K562 (cell line): ENCODE results near the gene GRM3. TPM values are rescaled to one million over a fixed set of nuclear protein-coding genes. Genes with fewer than 3 reads are reported as not detected.

Source experiments
- ATAC-seq: fragments of 200-7000 bp; cut with Tn5 transposase; 3 replicates; pipeline ENCODE4 v1.9.1; 2020; ENCODE audit warnings: moderate library complexity
- BruUV-seq: library from RNA; stranded (reverse); fragments of 400-500 nt; replicated peaks from 2 replicates; lab custom pipeline; 2021; lab: Mats Ljungman, UMichigan
- CTCF ChIA-PET: fragments of 300-600 bp; formaldehyde crosslinking; extraction: SDS; loops from one replicate; lab custom pipeline; 2021; ENCODE audit warnings: low intra/inter-chr PET ratio; lab: Yijun Ruan, JAX
- POLR2A ChIA-PET: fragments of 300-600, 350-650 bp; sonication (Branson Sonifier 250); formaldehyde crosslinking; extraction: SDS; loops from one replicate; lab custom pipeline; 2021; ENCODE audit warnings: antibody characterized with exemption, inconsistent platforms; lab: Yijun Ruan, JAX
- DNase-seq, 4 experiments: peaks; one replicate each; pipeline versions ENCODE4 v3.0.0 to v3.0.0-alpha.2; 2011 to 2018; ENCODE audit warnings: low spot score in 3 of 4, mixed read lengths in 3 of 4; ENCODE audit errors: extremely low read depth in 1 of 4
- FAIRE-seq: peaks from 2 replicates; lab custom pipeline; 2011; peaks lifted over from hg19 to GRCh38; lab: Jason Lieb, UNC
- H2AFZ ChIP-seq: 2 replicates; pipeline ENCODE4 v1.6.0; 2011; ENCODE audit warnings: low read depth, low read length, control low read depth, inconsistent platforms
- H3K27ac ChIP-seq: fragments of 200-600 bp; 3 replicates; pipeline ENCODE4 v1.8.0; 2011; ENCODE audit warnings: low read depth, mild to moderate bottlenecking, control low read depth, inconsistent platforms, low read length, moderate library complexity, mixed read lengths; ENCODE audit errors: extremely low read depth
- H3K27me3 ChIP-seq, 2 experiments: fragments of 300-600 bp in 1 of 2; 2 replicates in 1 of 2; 3 replicates in 1 of 2; pipeline versions ENCODE4 v1.6.0 to v1.8.0; 2011; ENCODE audit warnings: inconsistent platforms in 2 of 2, low read length in 2 of 2, mild to moderate bottlenecking in 1 of 2, mixed read lengths in 1 of 2, moderate library complexity in 1 of 2; ENCODE audit not compliant: control insufficient read depth in 2 of 2, insufficient read depth in 2 of 2
- H3K36me3 ChIP-seq: fragments of 300-600 bp; 3 replicates; pipeline ENCODE4 v1.8.0; 2011; ENCODE audit warnings: mild to moderate bottlenecking, low read length, inconsistent platforms; ENCODE audit not compliant: control insufficient read depth, insufficient read depth
- H3K4me1 ChIP-seq, 2 experiments: fragments of 200-600 bp in 1 of 2; replicated peaks in 1 of 2; 2 replicates in 1 of 2; 3 replicates in 1 of 2; pipeline versions ENCODE4 v1.5.1 to v1.8.0; 2011; ENCODE audit warnings: inconsistent platforms in 2 of 2, low read length in 2 of 2, mild to moderate bottlenecking in 1 of 2, mixed read lengths in 1 of 2, moderate library complexity in 1 of 2; ENCODE audit not compliant: control insufficient read depth in 2 of 2, insufficient read depth in 2 of 2
- H3K4me2 ChIP-seq: 2 replicates; pipeline ENCODE4 v1.6.1; 2011; ENCODE audit warnings: low read length, control low read depth, inconsistent platforms, mixed read lengths; ENCODE audit not compliant: insufficient read depth
- H3K4me3 ChIP-seq: fragments of 200-600 bp; sonication (generic), shearing (Covaris generic); 2 replicates; pipeline ENCODE4 v1.5.1; 2016; ENCODE audit warnings: control low read depth, inconsistent platforms
- H3K79me2 ChIP-seq: fragments of 200-600 bp; 3 replicates; pipeline ENCODE4 v1.8.0; 2011; ENCODE audit warnings: low read length, inconsistent platforms; ENCODE audit not compliant: control insufficient read depth, insufficient read depth
- H3K9ac ChIP-seq, 2 experiments: 2 replicates each; pipeline versions ENCODE4 v1.6.0 to v1.6.1; 2011; ENCODE audit warnings: low read depth in 2 of 2, low read length in 2 of 2, control low read depth in 1 of 2, inconsistent platforms in 1 of 2, mild to moderate bottlenecking in 1 of 2, mixed read lengths in 1 of 2; ENCODE audit not compliant: insufficient read depth in 1 of 2
- H3K9me1 ChIP-seq: one replicate; pipeline ENCODE4 v1.6.0; 2011; ENCODE audit warnings: inconsistent platforms, mild to moderate bottlenecking, low read length, moderate library complexity; ENCODE audit not compliant: control insufficient read depth, insufficient read depth
- H3K9me3 ChIP-seq: replicated peaks from 2 replicates; pipeline ENCODE4 v1.5.1; 2011; ENCODE audit warnings: low read depth, low read length, inconsistent platforms; ENCODE audit not compliant: control insufficient read depth, insufficient read depth
- H4K20me1 ChIP-seq: replicated peaks from 2 replicates; pipeline ENCODE4 v1.6.1; 2011; ENCODE audit warnings: low read length, inconsistent platforms, mixed read lengths; ENCODE audit not compliant: control insufficient read depth, insufficient read depth
- CTCF ChIP-seq, 3 experiments: IDR thresholded peaks in 2 of 3; conservative IDR thresholded peaks in 1 of 3; 2 replicates each; pipeline ENCODE4 v1.5.1; 2011 to 2012; ENCODE audit warnings: low read length in 3 of 3, mild to moderate bottlenecking in 3 of 3, control low read depth in 2 of 3, improper control_type of control experiment in 1 of 3, inconsistent platforms in 1 of 3, low read depth in 1 of 3, mixed read lengths in 1 of 3, moderate library complexity in 1 of 3; ENCODE audit not compliant: insufficient read depth in 2 of 3
- RAD21 ChIP-seq, 2 experiments: fragments of 250-450 bp in 1 of 2; fragments of 450-650 bp in 1 of 2; sonication (Bioruptor Pico) in 1 of 2; formaldehyde crosslinking in 1 of 2; IDR thresholded peaks in 1 of 2; conservative IDR thresholded peaks in 1 of 2; 2 replicates each; pipeline versions ENCODE4 v1.4.0 to v1.8.0; 2020 to 2022; ENCODE audit warnings: mild to moderate bottlenecking in 2 of 2, moderate library complexity in 1 of 2
- RBM15 ChIP-seq: fragments of 200-400 bp; formaldehyde crosslinking; IDR thresholded peaks from 2 replicates; pipeline ENCODE4 v1.6.1; 2018; ENCODE audit warnings: mild to moderate bottlenecking, low read length, moderate library complexity; ENCODE audit not compliant: insufficient read depth
- SRSF1 ChIP-seq: fragments of 200-400 bp; formaldehyde crosslinking; IDR thresholded peaks from 2 replicates; pipeline ENCODE4 v1.6.1; 2017; ENCODE audit warnings: mild to moderate bottlenecking, low read depth, low read length, moderate library complexity
- ZBTB17 ChIP-seq: fragments of 450-650 bp; formaldehyde crosslinking; IDR thresholded peaks from 2 replicates; pipeline ENCODE4 v1.4.0; 2020; ENCODE audit warnings: mild to moderate bottlenecking
- ZNF449 ChIP-seq: fragments of 250-450 bp; sonication (Bioruptor Pico); IDR thresholded peaks from 2 replicates; pipeline ENCODE4 v1.8.0; 2022; ENCODE audit warnings: moderate library complexity, mild to moderate bottlenecking, inconsistent platforms
- WGBS: fragments of 100-300 bp; shearing (Covaris generic); methylation state at CpG from one replicate; pipeline ENCODE4 v1.1.6; 2016; ENCODE audit warnings: low coverage, mixed read lengths; ENCODE audit not compliant: insufficient coverage; ENCODE audit errors: missing lambda C conversion rate; 5-methylcytosine and 5-hydroxymethylcytosine counted together
- in situ Hi-C: fragments of 300-500 bp; cut with MboI; formaldehyde crosslinking; loops from 4 replicates; pipeline ENCODE4 v1.15.0; 2018; ENCODE audit warnings: inconsistent platforms, mixed read lengths
- intact Hi-C: fragments of 100-400 bp; cut with micrococcal nuclease; formaldehyde crosslinking; loops from 2 replicates; pipeline ENCODE4 v1.14.2; 2022
- polyA plus RNA-seq, 8 experiments: library from polyadenylated mRNA; depleted of rRNA in 4 of 8; stranded (reverse) in 5 of 8; unstranded in 3 of 8; fragments of >200 nt; fragmentation: Nextera tagmentation in 2 of 8; fragmentation: Illumina TruSeq in 1 of 8; extraction: Ambion mirVana in 2 of 8; extraction: Trizol in 1 of 8; gene quantifications; 2 replicates each; pipeline versions ENCODE4 v1.2.1 to v1.2.3, GENCODE V29; 2011 to 2014; ENCODE audit warnings: inconsistent platforms in 1 of 8, missing spikeins in 1 of 8
- total RNA-seq, 7 experiments: library from RNA; depleted of rRNA in 6 of 7; stranded (reverse); fragments of >200 nt in 6 of 7; fragmentation: Illumina TruSeq in 2 of 7; extraction: Trizol in 2 of 7; gene quantifications; 2 replicates each; pipeline versions ENCODE4 v1.2.1 to v1.2.3, GENCODE V29; 2011 to 2021; ENCODE audit warnings: low replicate concordance in 1 of 7
- TF ChIP-seq, protein P1 (sequence below), 2 experiments: fragments of 250-450 bp in 1 of 2; fragments of 450-650 bp in 1 of 2; sonication (Bioruptor Pico) in 1 of 2; IDR thresholded peaks; 2 replicates each; pipeline versions ENCODE4 v1.6.1 to v1.8.0; 2016 to 2021; ENCODE audit warnings: mild to moderate bottlenecking in 2 of 2, moderate library complexity in 2 of 2, missing compliant biosample characterization in 1 of 2, missing genetic modification characterization in 1 of 2

Gene GRM3
- total and polyA plus RNA-seq, 9 of the 15 experiments (the other 6 are each of a cell fraction or from before 2014, with no cell fraction given) = 0.03 to 0.08 (median 0.03) TPM; not detected in 6

DNA sequence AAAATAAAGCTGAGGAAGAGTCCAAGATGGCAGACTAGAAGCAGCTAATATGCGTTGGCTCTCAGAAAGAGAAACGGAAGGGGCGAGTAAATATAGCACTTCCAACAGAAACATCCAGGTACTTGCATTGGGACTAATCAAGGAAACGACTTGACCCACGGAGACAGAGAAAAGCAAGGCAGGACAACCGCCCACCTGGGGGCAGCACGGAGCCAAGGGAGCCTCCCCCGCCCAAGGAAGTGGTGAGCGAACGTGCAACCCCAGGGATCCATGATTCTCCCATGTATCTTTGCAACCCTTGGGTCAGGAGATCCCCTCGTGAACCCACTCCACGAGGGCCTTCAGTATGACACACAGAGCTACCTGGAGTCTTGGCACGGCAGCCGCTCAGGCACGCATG lies 45.4 kb upstream of the GRM3 start:
- Histone ChIP-seq H3K27me3 (no peaks in the 10 kb centered on the region), H3K36me3 (no peaks in the 10 kb centered on the region), H3K9me3 (no peaks in the 10 kb centered on the region; the same call in none of the 2 replicates), H3K9me1 (no peaks in the 10 kb centered on the region), H3K9ac (no peak overlapping the region), H3K4me2 (peak overlapping the region; percentile 12; the same call in 1 of the 2 replicates)
- WGBS = under 1% methylated on average over 15 of the region's 15 CpGs
- peak; percentile 74 for ATAC-seq
- BruUV-seq = no TSS peak
- POLR2A ChIA-PET = no interaction called here
- TF ChIP-seq RAD21 (CRISPR knock-in tag; conservative IDR thresholded peaks at IDR 0.05 in 1 of 2, IDR thresholded peaks at IDR 0.05 in 1 of 2) = peak; percentile 28 to 50; a peak in 3 of 4 replicates
- no peak for TF ChIP-seq SRSF1
- peak; percentile 21 to 45 (median 25); a peak in 3 of 6 replicates for TF ChIP-seq CTCF (IDR thresholded peaks at IDR 0.05 in 2 of 3, conservative IDR thresholded peaks at IDR 0.05 in 1 of 3; ENCODE audit: insufficient read depth in 2 of 3, low read depth in 1 of 3, low read length in 3 of 3)
- peak; percentile 12; the same call in 1 of the 2 replicates for TF ChIP-seq ZBTB17 (CRISPR knock-in tag)
- TF ChIP-seq, protein P1, sequence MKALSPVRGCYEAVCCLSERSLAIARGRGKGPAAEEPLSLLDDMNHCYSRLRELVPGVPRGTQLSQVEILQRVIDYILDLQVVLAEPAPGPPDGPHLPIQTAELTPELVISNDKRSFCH (CRISPR knock-in tag; IDR thresholded peaks at IDR 0.05) = no peak
- TF ChIP-seq, protein P1 (tag; IDR thresholded peaks at IDR 0.05) = no peak
- no peak for TF ChIP-seq RBM15
- no peak for TF ChIP-seq ZNF449 (CRISPR knock-in tag)
- TF ChIP-seq, all 486 proteins: peak for 3
- CTCF ChIA-PET = no interaction called here
- no peaks in the 10 kb centered on the region for H4K20me1 ChIP-seq
- H2AFZ ChIP-seq = no peak overlapping the region
- H3K79me2 ChIP-seq = no peaks in the 10 kb centered on the region
- H3K27ac ChIP-seq = no peak overlapping the region
- intact Hi-C loops (loop anchor here (10.0 kb wide), 2 partner anchors 216 to 306 kb away; no protein-coding TSS in a partner anchor), in situ Hi-C loops (no loop called here)
- H3K4me3 ChIP-seq = no peak overlapping the region
- peak in 2 of 4 experiments; percentile 16 to 36 for DNase-seq
- no peak for FAIRE-seq
- H3K4me1 ChIP-seq = no peaks in the 10 kb centered on the region
